ENCODE results near the gene KCTD16. TPM values are rescaled to one million over a fixed set of nuclear protein-coding genes. Genes with fewer than 3 reads are reported as not detected.

KCTD16 gene
- total RNA-seq, 2 donors from 2014 or later: 0.27 to 0.35 TPM

GRCh38 chr5:144391044-144391443, 220.4 kb downstream of the KCTD16 start:
- no peaks in the 10 kb centered on the region for H3K4me1 ChIP-seq (ENCODE audit: control insufficient read depth in 1 of 2, low read depth in 2 of 2)
- DNase-seq (ENCODE audit: low spot score) (no peak), ATAC-seq (ENCODE audit: insufficient number of reproducible peaks, low FRiP score, low read depth) (no peak)
- no peaks in the 10 kb centered on the region for H3K9me3 ChIP-seq
- TF ChIP-seq CTCF (IDR thresholded peaks at IDR 0.05): no peak
- no peaks in the 10 kb centered on the region for H3K27me3 ChIP-seq (replicated peaks; ENCODE audit: insufficient read depth)
- no peaks in the 10 kb centered on the region for H3K36me3 ChIP-seq
- no peak overlapping the region for H3K27ac ChIP-seq
- H3K4me3 ChIP-seq: no peak overlapping the region

- Histone ChIP-seq H3K4me1 (ENCODE audit: control insufficient read depth in 1 of 2, low read depth in 2 of 2) (no peaks in the 10 kb centered on the region), H3K27me3 (replicated peaks; ENCODE audit: insufficient read depth) (no peaks in the 10 kb centered on the region), H3K36me3 (no peaks in the 10 kb centered on the region), H3K27ac (no peak overlapping the region), H3K4me3 (no peak overlapping the region), H3K9me3 (no peaks in the 10 kb centered on the region)
- DNase-seq (ENCODE audit: low spot score) (no peak), ATAC-seq (ENCODE audit: insufficient number of reproducible peaks, low FRiP score, low read depth) (no peak)
- TF ChIP-seq CTCF (IDR thresholded peaks at IDR 0.05): no peak
These were observed 223.2 kb downstream of the KCTD16 start for GRCh38 chr5:144393641-144394435.

- no peak for ATAC-seq (ENCODE audit: insufficient number of reproducible peaks, low FRiP score, low read depth)
These were observed 225.0 kb downstream of the KCTD16 start for GRCh38 chr5:144395704-144396103.

GRCh38 chr5:144403058-144403457, 232.4 kb downstream of the KCTD16 start:
- no peak for TF ChIP-seq CTCF (IDR thresholded peaks at IDR 0.05)
- H3K4me1 ChIP-seq (ENCODE audit: control insufficient read depth in 1 of 2, low read depth in 2 of 2): no peaks in the 10 kb centered on the region
- H3K9me3 ChIP-seq: no peaks in the 10 kb centered on the region
- H3K27ac ChIP-seq: no peak overlapping the region
- DNase-seq (ENCODE audit: low spot score): no peak
- no peak overlapping the region for H3K4me3 ChIP-seq
- ATAC-seq (ENCODE audit: insufficient number of reproducible peaks, low FRiP score, low read depth): no peak
- no peaks in the 10 kb centered on the region for H3K36me3 ChIP-seq
- no peaks in the 10 kb centered on the region for H3K27me3 ChIP-seq (replicated peaks; ENCODE audit: insufficient read depth)

More at GRCh38 chr5:144395704-144396103, 225.0 kb downstream of the KCTD16 start:
- no peaks in the 10 kb centered on the region for H3K4me1 ChIP-seq (ENCODE audit: control insufficient read depth in 1 of 2, low read depth in 2 of 2)
- no peak overlapping the region for H3K27ac ChIP-seq
- no peaks in the 10 kb centered on the region for H3K36me3 ChIP-seq
- no peak for DNase-seq (ENCODE audit: low spot score)
- H3K9me3 ChIP-seq: no peaks in the 10 kb centered on the region
- H3K4me3 ChIP-seq: no peak overlapping the region
- no peak for TF ChIP-seq CTCF (IDR thresholded peaks at IDR 0.05)
- H3K27me3 ChIP-seq (replicated peaks; ENCODE audit: insufficient read depth): no peaks in the 10 kb centered on the region

GRCh38 chr5:144403817-144404420, 233.2 kb downstream of the KCTD16 start:
- Histone ChIP-seq H3K27me3 (replicated peaks; ENCODE audit: insufficient read depth) (no peaks in the 10 kb centered on the region), H3K27ac (no peak overlapping the region), H3K4me3 (no peak overlapping the region), H3K36me3 (no peaks in the 10 kb centered on the region), H3K4me1 (ENCODE audit: control insufficient read depth in 1 of 2, low read depth in 2 of 2) (no peaks in the 10 kb centered on the region), H3K9me3 (no peaks in the 10 kb centered on the region)
- no peak for DNase-seq (ENCODE audit: low spot score)
- TF ChIP-seq CTCF (IDR thresholded peaks at IDR 0.05): no peak
- no peak for ATAC-seq (ENCODE audit: insufficient number of reproducible peaks, low FRiP score, low read depth)

Measured in thoracic aorta (tissue), 2 donors.